EH (cell line): ENCODE data around the gene USP20.

Experiments
- DNase-seq: peaks from one replicate; pipeline ENCODE4 v3.0.0-alpha.2; 2015; ENCODE audit warnings: low read depth

USP20 gene

DNA sequence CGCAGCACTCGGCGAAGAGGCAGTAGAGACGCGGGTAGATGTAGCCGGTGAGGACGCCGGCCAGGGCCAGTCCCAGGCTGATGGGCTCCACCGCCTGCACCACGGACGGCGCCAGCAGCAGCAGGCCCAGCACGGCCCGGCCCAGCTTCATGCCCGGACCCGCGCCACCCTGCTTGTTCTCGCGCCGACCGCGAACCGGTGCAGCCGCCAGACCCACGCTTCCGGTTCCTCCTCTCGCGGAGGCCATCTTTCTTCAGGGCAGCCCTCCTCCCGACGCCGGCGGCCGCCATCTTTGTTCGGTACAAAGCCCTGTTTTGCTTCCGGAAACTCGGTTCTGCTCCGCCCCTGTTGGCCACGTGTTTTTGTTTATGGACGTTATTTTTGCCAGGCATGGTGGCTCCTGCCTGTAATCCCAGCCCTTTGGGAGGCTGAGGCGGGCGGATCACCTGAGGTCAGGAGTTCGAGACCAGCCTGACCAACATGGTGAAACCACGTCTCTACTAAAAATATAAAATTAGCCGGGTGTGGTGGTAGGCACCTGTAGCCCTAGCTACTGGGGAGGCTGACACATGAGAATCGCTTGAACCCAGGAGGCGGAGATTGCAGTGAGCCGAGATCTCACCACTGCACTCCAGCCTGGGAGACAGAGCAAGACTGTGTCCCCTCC lies 11.2 kb upstream of the USP20 start, which contains the start of gene TOR1A:
TSS of gene TOR1A (minus strand) at position 202 of the 667 bp plus-strand sequence. CDS start at position 151, 51 bp downstream.
- peak; percentile 95 for DNase-seq

- DNase-seq, result no peak
Measured at GRCh38 chr9:129826344-129826743, 8.9 kb upstream of the USP20 start.

- no peak for DNase-seq
Measured at GRCh38 chr9:129826759-129827158, 8.5 kb upstream of the USP20 start.

GRCh38 chr9:129828051-129828450 lies 7.2 kb upstream of the USP20 start:
- no peak for DNase-seq

GRCh38 chr9:129828969-129829368 lies 6.3 kb upstream of the USP20 start:
- no peak for DNase-seq

GRCh38 chr9:129832982-129833381 lies 2.3 kb upstream of the USP20 start:
- DNase-seq, result no peak

DNA sequence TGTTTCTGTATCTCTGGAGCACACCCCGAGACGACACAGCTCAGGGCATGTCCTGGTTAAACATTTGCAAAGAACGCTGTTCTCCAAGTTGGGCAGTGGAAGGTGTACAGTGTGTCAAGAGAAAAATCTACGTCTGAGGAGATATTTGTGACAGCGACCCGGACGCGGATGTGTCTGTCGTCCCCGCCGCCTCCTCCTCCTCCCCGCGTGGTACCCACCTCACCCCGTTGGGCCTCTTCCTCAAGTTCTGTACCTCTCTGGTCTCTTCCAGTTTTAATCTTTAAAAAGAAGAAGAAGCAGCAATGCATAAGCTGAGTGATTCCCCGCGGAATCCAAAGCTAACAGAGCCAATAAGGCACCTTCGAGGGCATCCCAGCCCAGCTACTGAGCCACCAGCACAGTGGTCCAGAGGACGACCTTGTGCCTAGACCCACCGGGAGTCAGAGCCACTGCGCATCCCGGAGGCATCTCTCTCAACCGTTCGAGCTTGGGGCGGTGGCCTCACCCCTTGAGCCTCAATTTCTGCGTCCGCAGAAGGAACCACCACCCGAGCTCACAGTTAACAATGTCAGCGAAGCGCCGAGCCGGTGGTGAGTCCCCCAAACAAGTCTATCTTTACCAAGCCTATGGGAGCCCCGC lies 650 bp upstream of the USP20 start:
- DNase-seq, result no peak

DNA sequence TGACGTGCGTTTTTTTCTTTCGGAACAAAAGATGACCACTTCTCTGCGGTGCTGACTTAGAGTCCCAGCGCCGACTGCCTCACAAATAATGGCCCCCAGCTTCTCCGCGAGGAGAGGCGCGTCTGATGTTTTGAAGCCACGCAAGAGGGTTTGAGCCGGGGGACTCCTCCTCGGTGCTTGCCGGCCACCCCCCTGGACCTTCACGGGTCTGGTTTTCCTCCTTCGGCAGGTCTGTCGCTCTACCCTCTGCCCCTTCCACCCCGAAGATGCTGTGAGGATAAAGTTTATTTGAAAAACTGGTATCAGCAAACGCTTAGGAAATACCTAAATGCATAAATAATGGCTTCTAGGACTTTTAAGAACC lies 584 bp downstream of the USP20 start:
- DNase-seq, result no peak

GRCh38 chr9:129836311-129837007 lies 1.2 kb downstream of the USP20 start:
- DNase-seq, result no peak

GRCh38 chr9:129838707-129839259 lies 3.5 kb downstream of the USP20 start:
- DNase-seq, result peak; percentile 98

DNA sequence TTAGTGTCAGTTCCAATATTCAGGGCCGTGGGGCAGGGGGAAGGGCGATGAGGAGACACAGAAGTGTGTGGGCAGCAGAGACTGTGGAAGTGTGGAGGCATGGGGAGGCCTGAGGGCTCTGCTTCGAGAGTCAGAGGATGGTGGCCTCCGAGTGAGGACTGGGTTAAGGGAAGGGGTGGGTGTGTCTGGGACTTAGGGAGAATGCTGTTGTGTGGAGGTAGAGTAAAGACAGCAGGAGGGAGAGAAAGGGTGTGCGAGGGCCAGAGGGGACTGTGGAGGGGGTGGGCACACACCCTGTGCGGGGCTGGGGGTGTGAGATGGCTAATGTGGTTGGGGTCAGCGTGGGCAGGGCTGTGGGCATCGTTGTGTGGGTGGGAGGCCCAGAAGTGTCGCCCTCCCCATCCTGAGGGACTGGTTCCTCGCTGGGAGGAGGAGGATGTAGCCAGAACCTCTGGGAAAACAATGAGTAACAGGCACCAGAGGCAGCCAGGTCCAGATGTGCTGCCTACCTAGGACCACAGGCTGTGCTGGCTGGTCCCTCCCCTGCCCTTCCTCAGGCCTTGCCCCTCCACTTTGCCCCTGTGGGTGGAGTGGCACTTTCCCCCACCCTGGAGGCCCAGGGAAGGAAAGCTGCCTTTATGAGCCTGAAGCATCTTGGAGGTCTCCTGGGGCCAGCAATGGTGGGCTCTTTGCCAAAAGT lies 4.2 kb downstream of the USP20 start:
- peak; percentile 10 for DNase-seq

- no peak for DNase-seq
Measured at GRCh38 chr9:129840034-129840433, 4.8 kb downstream of the USP20 start.

DNA sequence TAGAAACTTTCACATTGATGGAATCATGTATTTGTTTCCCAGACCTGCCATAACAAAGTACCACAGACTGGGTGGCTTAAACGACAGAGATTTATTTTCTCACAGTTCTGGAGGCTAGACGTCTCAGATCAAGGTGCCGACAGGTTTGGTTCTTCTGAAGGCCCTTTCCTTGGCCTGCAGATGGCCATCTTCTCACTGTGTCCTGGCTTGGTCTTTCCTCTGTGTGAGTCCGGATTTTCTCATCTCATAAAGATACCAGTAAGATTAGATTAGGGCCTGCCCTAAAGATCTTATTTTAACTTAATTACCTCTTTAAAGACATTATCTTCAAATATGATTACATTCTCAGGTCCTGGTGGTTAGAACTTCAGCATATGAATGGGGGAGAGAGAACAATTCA lies 5.8 kb downstream of the USP20 start:
- no peak for DNase-seq

DNA sequence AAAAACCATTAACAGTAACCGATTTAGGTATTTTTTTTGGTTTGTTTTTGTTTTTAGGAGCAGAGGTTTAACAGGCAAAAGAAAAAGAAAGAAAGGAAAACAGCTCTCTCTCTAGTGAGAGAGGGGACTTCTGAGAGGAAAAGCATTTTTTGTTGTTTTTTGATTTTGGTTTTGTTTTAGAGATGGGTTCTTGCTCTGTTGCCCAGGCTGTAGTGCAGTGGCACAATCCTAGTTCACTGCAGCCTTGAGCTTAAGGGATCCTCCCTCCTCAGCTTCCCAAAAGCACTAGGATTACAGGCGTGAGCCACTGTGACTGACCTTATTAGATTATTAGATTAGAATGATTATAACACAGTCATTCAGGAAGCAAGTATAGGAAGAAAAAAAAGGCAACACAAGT lies 10.1 kb downstream of the USP20 start:
- DNase-seq, result no peak

- DNase-seq, result no peak
Measured at GRCh38 chr9:129848712-129849441, 13.6 kb downstream of the USP20 start.

GRCh38 chr9:129849901-129850300 lies 14.6 kb downstream of the USP20 start:
- no peak for DNase-seq

DNA sequence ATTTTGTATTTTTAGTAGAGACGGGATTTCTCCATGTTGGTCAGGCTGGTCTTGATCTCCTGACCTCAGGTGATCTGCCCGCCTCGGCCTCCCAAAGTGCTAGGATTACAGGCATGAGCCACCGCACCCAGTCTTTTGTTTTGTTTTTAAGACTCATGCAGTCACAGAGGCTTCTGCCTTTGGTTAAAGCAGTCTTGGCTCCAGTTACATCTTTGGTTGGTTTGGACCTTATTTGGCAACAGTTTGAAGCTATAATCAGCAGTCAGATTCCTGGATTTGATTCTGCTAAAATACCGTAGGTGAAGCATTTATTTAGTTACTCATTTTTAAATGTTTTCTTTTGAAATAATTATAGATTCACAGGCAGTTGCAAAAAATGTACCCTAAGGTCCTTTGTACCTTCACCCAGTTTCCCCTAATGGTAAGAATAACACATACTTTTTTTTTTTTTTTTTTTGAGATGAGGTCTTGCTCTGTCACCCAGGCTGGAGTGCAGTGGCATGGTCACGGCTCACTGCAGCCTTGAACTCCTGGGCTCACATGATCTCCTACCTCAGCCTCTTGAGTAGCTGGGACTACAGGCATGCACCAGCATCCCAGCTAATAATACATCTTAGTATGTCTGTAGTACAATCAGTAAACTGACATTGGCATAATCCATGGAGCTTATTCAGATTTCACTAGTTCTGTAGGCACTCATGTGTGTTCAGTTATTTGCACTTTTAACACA lies 15.7 kb downstream of the USP20 start:
- peak; percentile 38 for DNase-seq

DNA sequence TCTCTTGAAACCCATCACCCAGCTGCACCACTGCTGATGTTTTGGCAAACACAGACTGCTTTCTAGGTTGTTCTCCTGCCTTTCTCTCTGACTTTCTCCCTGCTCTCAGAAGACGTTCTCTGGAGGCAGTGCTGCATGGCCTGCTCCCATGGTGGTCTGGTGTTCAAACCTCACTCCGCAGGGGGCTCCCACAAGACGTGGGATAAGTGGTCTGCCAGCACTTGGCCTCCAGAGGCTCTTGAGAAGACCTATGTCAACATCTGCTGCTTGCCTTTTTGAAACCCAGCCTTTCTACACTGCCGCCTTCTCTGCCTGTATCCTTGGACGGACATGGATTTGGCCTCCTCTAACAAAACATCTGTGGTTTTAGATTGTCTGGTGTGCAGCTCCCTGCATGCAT lies 16.6 kb downstream of the USP20 start:
- no peak for DNase-seq

- no peak for DNase-seq
Measured at GRCh38 chr9:129852579-129852978, 17.3 kb downstream of the USP20 start.

DNA sequence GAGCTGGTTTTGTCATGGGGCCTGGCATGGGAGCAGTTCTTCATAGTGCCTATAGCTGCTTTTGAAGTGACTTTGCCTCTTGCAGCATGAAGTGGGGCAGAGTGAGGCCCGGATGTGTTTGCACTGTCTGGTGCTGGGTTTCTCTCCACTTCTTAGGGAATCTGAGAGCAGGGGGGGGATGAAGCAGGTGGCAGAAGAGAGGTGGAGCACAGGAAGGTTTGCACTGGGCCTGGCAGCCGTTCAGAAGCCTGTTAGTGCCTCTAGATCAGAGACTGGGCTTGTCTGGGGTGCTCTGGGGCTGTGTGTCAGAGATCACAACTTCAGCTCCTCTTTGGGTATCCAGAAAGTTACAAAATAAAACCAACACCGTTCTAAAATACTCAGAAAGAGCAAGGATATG lies 18.4 kb downstream of the USP20 start:
- DNase-seq, result no peak

GRCh38 chr9:129854588-129855110 lies 19.4 kb downstream of the USP20 start:
- DNase-seq, result no peak
